Astrocyte of the spinal cord (primary cell): ENCODE results near the gene ERICH3.

Experiments
- DNase-seq: peaks from one replicate; pipeline ENCODE4 v3.0.0; 2011; ENCODE audit warnings: low read depth, low spot score
- H3K4me3 ChIP-seq: 2 replicates; pipeline ENCODE4 v1.5.1; 2011; ENCODE audit warnings: low read depth, mild to moderate bottlenecking, low read length, moderate library complexity
- CTCF ChIP-seq: IDR thresholded peaks from 2 replicates; pipeline ENCODE4 v1.5.1; 2012; ENCODE audit warnings: low read depth, mild to moderate bottlenecking, low read length, inconsistent platforms
- in situ Hi-C: cut with HindIII; loops from 2 replicates; pipeline ENCODE4 v1.10.0; 2017; ENCODE audit warnings: low sequenced_read_pairs

Gene ERICH3

GRCh38 chr1:74570797-74571492 lies 102.6 kb downstream of the ERICH3 start:
- H3K4me3 ChIP-seq, result no peak overlapping the region
- in situ Hi-C loops, result no loop called here
- TF ChIP-seq CTCF, result no peak
- DNase-seq, result no peak

DNA sequence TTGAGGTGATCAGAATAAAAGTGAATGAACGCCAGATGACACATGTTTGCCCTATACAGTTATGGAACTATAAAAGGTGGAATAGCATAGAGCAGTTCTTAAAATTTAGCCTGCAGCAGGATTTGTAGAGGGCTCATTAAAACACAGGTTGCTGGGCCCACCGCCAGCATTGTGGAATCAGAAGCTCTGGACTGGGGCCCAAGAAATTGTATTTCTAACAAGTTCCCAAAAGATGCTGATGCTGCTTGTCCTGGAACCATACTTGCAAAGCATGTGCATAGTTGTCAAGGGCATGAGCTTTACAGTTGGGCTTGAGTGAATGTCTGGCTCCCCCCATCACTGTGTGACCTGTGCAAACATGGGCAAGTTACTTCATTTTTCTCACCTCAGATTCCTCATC lies 123.7 kb downstream of the ERICH3 start:
- in situ Hi-C loops, result no loop called here
- no peak for TF ChIP-seq CTCF
- H3K4me3 ChIP-seq, result no peak overlapping the region
- DNase-seq, result no peak

DNA sequence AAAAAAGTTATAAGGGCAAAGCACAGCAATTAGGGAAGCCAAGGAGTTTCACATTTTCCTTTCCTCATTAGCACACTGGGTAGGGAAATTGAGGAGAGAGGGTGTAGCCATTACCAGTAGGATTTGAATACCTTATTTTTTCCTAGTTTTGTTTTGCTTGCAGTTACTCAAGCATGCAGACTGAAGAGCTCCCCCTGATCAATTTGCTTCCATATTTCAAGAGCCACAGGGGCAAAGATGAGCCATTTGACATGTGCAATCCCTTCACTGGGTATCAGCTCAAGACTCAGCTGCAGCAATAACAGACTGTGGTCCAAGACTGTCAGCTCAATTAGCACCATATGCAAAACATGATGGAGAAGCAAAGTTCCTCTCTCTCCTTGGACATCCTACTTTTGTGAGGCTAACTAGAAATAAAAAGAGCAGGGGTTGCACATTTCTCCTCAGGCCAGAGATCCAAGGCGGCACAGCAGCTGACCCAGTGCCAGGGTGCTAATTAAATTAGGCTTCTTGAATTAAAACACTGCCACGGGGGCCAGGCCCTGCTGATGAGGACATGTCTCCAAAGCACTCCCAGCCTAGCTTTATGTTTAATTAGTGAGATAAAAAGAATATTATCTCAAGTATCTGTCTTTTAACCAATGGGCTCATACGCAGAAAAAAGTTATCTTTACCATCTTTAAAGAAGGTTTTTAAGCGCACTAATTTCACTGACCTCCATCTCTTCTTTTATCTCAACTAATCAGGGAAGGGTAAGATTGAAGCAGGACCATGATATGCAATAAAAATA lies 124.4 kb downstream of the ERICH3 start:
- DNase-seq, result no peak
- no peak for TF ChIP-seq CTCF
- in situ Hi-C loops, result no loop called here
- H3K4me3 ChIP-seq, result no peak overlapping the region

DNA sequence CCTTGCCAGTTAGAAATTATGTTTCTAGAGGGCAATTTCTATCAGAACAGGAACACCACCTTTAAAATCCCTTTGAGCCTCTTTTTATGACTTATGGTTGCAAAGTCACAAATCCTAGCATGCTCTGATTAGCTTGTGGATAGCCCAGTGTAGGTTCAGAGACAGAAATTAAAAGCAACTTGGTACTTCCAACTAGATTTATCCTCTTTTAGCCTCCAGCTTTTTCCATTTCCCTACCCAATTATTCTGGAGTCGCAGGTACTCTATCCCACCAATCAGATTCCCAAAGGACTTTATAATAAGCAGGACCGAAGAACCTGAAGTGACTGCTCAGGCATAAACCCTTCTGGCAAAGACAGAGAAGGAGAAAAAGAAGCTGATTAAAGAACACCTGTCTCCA lies 127.8 kb downstream of the ERICH3 start:
- no peak for DNase-seq
- TF ChIP-seq CTCF, result no peak
- in situ Hi-C loops, result no loop called here
- H3K4me3 ChIP-seq, result no peak overlapping the region

DNA sequence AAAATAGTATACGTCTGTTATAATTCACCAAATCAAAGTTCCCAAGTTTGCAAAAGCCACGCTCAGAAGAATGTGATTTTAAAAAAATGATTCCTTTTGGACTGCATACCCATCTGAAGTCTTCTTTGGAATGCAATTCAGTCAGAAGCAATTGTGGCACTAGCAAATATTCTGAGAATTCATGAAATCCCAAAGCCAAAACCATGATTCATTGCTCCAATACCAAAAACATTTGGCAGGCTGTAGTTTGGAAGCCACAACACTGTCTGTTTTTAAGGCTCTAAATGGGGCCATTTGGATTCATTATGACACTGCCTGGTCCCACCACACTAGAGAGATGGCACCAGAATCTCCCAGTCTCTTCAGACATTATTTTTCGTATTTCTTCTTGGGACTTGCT lies 139.4 kb downstream of the ERICH3 start:
- in situ Hi-C loops, result no loop called here

GRCh38 chr1:74531796-74532195 lies 141.8 kb downstream of the ERICH3 start:
- DNase-seq, result no peak
- no peak overlapping the region for H3K4me3 ChIP-seq
- in situ Hi-C loops, result no loop called here
- TF ChIP-seq CTCF, result no peak

More for the DNA sequence above, 139.4 kb downstream of the ERICH3 start:
- no peak overlapping the region for H3K4me3 ChIP-seq
- peak; percentile 53 for DNase-seq
- no peak for TF ChIP-seq CTCF
